22Rv1 (cell line): ENCODE measurements around the gene FAF1.

Experiments
- CTCF ChIP-seq: fragments of 450-650 bp; IDR thresholded peaks from 2 replicates; pipeline ENCODE4 v1.5.1; 2017; ENCODE audit warnings: mild to moderate bottlenecking
- ZFX ChIP-seq: fragments of 450-650 bp; IDR thresholded peaks from 2 replicates; pipeline ENCODE4 v1.6.1; 2017; ENCODE audit warnings: antibody characterized with exemption, borderline replicate concordance

- TF ChIP-seq CTCF (no peak), ZFX (no peak)
Measured at GRCh38 chr1:50603274-50604271, 356.5 kb downstream of the FAF1 start.
